ENCODE data around the gene EXOSC1.
"Not testable (repeated sequence)": the region's sequence is repeated elsewhere in the genome, so short reads cannot be mapped to it uniquely, and the experiment has no call there.

Gene EXOSC1, protein sequence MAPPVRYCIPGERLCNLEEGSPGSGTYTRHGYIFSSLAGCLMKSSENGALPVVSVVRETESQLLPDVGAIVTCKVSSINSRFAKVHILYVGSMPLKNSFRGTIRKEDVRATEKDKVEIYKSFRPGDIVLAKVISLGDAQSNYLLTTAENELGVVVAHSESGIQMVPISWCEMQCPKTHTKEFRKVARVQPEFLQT

DNA sequence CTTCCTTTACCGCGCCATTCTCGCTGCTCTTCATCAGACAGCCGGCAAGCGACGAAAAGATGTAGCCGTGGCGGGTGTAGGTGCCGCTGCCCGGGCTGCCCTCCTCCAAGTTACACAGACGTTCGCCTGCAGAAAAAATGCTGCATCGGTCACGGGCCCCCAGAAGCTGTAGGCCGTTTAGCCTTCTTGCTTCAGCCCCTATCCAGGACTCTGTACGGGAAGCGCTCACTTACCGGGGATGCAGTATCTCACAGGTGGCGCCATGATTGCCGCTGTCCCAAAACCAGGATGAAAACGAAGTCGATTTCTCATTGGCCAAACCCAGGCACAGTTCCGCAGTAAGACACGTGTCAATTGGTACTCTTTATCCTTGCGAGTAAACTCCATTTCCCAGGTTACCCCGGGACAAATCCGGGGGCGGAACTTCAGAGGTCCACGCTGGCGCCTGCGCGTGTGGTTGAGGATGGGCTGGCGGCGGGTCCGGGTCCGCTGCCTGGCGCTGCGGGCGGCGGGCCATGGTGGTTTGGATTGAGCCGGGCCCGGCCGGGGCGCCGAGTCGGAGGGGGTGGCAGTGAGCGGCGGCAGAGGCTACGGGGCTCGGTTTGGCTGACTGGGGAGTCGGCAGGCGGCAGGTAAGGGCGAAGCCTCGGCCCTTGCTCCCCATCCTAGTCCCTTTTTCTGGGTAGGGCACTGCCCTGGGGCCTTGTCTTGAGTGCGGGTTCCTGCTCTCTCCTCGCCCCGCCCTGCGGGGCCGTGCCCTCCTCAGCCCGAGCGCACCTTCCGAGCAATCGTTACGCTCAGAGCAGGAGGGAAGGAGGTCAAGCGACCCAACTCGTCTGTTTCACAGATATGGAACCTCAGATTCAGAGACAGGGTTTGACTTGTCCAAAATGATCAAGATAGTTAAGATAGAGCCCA is at the start of gene EXOSC1, which contains the start of gene ZDHHC16:
Gene EXOSC1, minus strand, starts transcription at position 285 of the 918 bp plus-strand sequence. Its CDS starts 21 bp downstream, at position 264.
Gene ZDHHC16, plus strand, starts transcription at position 454 of the 918 bp plus-strand sequence. CDS start 5,501 bp downstream, outside the sequence.
- FAIRE-seq: peak; percentile 83

DNA sequence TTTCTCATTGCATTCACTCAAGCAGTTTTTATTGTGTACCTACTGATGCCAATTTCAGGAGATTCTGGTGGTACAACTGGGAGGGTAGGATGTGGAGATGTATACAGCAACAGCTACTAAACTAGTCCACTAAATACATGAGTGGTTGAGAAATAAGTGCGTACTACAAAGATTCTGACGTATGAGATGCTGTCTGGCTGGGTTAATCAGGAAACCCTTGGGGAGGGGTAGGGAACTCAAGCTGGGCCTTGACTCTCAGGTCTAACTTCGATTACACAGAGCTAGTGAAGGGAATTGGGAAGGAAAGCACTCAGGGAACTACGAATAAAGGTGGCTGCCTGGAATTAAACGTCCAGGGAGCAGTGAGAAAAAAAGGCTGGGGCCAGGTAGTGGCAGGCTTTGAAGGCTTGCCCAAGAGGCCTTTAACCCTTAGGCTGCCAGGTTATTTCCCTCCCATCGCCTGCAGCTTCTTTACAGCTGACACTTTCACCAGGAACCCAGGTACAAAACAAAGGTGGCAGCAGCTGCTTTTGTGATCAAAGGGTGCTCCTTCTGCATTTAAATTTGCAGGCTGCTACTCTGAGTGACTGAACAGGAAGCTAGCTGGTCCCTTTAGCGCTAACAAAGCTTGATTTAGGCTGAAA is 49.2 kb upstream of the EXOSC1 start:
- FAIRE-seq: no peak

DNA sequence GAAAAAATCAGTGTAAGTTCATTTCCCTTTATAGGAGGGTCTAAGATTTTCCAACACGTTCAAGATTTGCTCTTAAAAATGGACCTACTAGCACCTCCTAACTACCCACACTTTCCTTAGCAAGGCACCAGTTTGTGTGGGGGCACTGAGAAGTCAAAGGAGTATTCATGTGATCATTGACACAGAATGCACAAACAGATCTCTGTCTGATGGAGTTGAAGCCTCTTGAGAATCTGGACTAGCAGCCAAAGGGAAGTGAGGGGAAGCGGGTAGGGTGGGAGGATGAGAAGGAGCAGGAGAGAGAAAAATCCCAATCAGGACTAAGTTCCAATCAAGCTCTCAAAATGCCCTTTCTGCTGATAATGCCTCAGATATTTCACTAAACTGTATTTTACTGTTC is 48.3 kb upstream of the EXOSC1 start:
- no peak for FAIRE-seq

DNA sequence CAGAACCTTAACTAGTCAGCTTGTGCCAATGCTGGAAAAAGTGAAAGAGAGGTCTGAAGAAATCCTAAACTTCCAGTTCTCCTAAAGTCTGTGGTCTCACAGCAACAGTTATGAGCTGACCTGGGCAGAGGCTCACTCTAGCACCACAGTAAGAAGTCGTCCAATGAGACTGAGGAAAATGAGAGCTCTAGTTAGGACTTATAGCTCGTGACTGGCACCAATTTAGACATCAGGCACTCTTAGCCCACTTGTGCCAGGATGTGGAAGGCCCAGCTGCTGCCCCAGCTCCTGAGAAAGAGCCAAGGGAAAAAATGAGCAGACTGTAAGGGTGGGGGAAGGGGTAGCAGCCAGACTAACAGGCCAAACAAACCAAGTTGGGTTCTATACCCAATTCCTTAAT is 44.8 kb upstream of the EXOSC1 start:
- no peak for FAIRE-seq

DNA sequence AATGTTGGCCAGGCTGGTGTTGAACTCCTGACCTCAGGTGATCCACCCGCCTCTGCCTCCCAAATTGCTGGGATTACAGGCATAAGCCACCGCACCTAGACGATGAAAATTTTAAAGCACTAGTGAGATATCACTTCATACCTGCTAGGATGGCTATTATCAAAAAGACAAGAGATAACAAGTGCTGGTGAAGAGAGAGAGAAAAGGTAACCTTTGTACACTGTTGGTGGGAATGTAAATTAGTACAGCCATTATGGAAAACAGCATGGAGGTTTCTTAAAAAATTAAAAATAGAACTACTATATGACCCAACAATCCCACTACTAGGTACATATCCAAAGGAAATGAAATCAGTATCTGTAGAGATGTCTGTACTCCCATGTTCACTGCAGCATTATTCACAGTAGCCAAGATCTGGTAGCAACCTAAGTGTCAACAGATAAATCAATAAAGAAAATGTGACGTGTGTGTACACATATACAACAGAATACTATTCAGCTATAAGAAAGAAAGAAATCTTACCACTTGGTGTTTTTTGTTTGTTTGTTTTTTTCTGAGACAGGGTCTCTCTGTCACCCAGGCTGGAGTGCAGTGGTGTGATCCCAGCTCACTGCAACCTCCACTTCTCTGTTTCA is 40.0 kb upstream of the EXOSC1 start:
- FAIRE-seq: no peak

DNA sequence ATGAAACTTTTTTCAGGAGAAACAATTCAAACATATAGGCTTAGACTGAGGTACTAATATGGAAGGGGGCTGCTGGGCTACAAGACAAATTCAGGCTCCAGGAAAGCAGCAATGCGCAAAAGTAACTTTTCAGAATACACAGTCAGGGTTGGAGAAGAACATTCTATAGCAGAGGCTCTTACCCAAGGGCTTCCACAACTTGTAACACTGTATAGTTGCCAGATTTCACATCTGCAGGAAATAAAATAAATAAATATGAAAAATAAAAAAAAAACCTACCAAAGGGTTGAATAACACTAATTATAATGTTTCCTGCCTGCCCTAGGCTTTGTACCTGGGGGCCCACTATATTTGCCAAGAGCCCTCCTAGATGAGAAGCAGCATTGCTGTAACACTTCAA is 38.1 kb upstream of the EXOSC1 start:
- FAIRE-seq: no peak

DNA sequence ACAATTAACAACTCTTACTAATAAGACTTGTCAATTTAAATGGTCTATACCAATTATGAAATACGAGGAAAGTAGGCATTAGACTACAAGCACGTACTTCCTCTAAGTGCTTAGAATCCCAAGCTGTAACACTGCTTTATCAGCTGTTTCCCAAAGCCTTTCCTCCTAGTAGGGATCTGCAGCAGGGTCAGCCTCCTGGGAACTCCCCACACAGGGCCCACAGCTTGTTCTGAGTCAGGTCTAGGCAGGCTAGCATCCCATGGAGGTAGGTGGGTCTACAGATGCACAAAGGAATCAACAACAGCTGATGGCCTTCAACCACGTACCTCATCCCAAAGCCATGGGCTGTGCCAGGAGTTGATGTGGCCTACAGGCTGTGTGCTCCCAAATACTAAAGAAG is 37.7 kb upstream of the EXOSC1 start:
- no peak for FAIRE-seq

DNA sequence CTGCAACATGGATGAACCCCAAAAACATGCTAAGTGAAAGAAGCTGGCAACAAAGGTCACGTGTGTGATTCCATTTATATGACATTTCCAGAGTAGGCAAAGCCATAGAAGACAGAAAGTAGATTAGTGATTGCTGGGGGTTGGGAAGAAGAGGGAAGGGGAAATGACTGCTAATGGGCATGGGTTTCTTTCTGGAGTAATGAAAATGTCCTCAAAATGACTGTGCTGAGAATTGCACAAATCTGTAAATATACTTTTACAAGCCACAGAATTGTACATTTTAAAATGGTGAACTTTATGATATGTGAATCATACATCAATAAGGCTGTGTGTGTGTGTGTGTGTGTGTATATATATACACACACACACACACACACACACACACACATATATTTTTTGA is 36.6 kb upstream of the EXOSC1 start:
- no peak for FAIRE-seq

DNA sequence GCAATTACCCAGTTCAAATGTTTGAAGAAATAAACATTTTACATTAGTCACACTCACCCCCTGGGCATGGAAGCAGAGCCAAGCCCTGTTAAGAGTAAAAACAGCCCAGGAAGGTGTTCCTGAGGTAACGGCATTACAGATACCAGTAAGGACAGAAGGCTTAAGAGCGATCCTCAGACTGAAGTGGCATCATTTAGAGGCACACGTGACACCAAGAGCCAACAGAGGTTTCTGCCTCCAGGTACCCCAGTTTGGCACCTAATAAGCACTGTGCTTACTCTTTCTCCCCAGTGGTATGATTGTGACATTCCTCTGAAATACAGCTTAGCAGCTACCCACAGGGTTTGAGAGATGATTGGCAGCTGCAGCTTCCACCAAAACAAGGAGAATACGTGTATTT is 35.3 kb upstream of the EXOSC1 start:
- FAIRE-seq: no peak

DNA sequence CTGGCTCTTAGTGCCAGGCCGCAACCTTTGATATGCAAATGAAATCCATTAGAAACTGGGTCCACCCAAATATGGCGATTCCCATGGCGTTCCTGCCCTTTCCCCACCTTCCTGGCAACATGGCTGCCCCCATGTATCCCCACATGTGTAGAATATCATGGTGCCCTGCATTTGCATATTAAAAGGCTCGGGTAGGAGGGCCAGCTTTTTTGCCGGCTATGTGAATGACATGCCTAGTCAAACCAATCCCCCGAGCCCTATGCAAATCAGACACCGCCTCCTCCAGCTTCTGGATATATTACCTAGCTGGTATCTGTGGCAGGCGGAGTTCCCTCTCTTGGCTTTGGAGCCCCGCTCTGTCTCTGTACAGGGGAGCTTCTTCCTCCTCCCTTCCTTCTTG is 34.1 kb upstream of the EXOSC1 start:
- no peak for FAIRE-seq

DNA sequence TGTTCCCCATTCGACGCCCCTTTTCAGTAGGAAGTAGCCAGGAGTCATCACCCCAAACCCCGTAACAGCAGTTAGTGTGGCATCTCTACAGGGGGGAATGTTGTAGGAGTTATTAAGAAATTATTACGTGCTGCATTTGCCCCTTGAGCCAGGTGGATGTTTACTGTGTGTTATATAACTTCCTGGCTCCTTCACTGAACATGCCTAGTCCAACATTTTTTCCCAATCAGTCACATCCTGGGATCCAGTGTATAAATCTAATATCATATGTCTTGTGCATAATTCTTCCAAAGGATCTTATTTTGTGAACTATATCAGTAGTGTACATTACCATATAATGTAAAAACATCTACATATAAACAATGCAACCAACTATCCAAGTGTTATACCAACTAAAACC is 33.6 kb upstream of the EXOSC1 start:
- FAIRE-seq: not testable (repeated sequence)

DNA sequence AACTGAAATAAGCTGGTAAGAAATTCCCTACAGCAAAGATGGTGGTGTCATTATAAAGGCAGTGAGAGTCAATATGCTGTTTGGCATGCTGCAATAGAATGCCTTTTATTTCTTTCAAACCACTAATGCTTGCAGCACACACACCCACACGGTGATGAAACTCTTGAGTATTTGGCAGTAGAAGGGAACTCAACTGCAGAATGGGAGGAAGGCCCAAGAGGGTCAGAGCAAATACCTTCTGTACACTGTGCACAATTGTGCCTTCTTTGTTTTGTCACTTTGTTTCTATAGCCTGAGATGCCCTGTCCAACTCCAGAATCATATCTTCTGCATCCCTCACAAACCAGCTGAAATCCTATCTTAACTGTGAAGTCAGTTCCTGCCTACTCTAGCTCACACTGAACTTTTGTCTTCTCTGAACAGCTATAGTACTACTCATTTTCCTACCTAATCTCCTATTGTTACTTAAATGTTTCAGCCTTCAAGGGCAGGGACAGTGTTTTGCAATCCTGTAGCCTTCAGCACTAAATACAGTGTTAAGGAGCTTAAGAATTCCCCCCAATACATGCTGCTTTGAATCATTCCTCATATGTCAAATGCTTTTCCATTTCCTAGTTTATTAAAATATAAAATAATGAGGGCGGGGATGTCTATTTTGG is 30.3 kb upstream of the EXOSC1 start:
- FAIRE-seq: no peak

DNA sequence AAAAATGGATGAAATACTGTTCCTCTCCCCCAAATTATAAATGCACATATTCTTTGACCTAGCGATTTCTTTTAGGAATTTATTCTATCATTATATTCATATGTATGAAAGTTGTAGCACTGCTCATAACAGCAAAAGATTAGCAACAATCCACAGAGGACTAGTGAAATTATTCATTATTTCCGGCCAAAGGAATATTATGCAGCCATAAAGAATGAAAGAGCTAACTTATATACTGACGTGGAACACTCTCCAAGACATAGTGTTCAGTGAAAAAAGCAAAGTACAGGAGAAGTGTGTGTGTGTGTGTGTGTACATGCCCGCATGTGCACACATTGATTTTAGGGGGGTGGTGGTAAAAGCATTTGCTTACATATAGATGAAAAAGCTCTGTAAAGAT is 29.1 kb upstream of the EXOSC1 start:
- no peak for FAIRE-seq

DNA sequence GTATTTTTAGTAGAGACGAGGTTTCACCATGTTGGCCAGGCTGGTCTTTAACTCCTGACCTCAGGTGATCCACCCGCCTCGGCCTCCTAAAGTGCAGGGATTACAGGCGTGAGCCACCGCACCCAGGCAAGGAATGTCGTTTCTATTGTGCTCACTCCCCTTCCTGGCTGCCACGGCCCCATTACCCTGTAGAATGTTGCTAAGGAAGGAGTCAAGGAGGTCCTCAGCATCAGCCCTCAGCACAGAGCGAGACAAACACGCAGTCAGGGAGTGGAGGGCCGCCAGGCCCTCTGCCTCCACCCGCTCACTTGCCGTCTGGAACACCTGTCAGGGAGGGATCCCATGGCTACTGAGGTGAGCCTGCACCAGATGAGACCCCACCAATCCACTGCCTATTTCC is 23.0 kb upstream of the EXOSC1 start:
- FAIRE-seq: not testable (repeated sequence)

DNA sequence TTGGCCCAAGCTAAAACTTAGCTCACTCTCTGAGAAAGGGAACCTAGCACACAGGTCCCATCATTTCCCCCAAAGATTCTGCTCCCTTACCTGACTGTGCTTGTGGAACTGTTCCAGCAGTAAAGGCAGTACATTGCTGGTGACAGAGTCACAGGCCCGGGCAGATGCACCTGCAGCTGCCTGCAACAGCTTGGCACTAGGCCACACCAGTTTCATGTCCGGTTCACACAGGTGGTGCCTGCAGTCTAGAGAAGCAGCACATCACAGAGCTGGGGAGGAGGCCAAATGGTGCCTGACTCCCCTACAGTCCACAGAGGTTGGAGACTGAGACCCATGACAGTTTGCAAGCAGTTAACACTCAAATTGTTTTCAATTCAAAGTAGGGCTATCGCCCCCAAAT is 22.4 kb upstream of the EXOSC1 start:
- FAIRE-seq: no peak

DNA sequence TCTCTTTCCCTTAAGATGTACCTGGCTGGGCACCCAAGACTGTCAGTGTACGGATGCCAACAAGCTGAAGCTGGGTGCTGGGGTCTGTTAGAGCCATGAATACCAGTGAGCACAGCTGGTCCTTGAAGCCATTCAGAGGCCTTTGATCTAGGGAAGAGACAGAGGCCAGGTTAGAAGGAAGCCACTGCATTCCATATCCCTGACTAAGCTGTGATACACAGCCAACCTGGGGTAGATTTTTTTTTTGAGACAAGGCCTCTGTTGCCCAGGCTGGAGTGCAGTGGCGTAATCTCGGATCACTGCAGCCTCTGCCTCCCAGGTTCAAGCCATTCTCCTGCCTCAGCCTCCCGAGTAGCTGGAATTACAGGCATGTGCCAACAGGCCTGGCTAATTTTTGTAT is 20.9 kb upstream of the EXOSC1 start:
- FAIRE-seq: no peak

DNA sequence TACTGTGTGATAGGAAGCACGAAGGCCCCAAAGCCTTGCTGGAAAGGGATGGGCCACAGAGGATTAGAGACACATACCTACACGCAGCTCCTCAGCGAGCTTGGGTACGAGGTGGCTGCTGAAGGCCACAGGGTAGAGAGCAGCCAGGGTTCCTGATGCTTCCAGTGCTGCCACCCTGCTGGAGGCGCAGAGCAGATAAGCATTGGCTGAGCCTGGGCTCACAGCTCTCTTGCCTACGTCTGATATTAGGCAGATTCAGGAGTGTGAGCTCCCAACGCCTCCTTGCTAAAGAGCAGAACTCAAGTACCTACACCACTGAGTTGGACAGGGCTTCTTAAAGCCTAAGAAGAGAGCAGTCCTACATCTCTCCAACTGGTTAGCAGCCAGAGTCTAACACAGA is 20.2 kb upstream of the EXOSC1 start:
- no peak for FAIRE-seq

DNA sequence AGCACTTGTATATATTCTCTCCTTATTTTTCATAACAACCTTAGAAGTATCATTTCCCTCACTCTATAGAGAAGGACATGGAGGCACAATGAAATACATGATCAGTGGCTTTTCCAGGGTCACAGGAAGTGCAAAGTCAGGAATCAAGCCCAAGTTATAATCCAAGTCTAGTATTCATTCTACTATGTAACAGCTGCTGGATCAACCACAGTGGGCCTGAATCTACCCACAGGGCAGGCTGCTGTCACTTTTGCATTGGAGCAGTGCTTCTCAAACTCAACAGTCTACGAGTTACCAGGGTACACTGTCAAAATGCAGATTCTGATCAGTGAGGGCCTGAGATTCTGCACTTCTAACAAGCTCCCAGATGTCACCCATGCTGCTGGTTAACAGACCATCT is 18.4 kb upstream of the EXOSC1 start:
- no peak for FAIRE-seq

DNA sequence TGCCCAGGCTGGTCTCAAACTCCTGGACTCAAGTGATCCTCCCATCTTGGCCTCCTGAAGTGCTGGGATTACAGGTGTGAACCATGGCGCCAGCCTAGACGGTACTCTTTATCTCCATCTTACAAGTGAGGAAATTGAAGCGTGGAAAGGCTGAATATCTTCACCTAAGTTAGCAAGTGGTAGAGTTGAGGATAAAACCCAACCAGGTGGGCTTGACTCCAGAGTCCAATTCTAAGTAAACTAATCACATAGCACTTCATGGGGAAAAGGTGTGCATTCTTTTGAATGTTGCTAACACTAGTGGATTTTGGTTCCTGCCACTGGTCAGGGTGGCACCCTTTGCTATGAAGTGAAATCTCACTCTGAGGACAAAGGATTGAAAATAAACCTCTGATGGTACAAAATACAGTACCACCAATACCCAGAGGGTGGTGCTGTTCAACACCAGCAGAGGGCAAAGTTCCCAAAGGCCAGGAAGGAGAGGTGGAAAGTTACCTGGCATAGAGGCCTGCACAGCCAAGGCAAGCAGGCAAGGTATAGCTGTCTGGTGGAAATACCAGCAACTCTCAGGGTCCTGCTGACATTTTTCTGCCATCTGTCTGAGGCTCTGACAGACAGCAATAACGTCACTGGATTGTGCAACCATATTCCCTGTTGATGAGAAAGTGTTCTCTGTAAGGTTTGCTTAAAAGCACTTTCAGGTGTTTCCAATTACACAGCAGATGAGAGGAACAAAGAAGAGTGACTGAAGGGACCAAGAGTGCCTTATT is 17.7 kb upstream of the EXOSC1 start:
- no peak for FAIRE-seq

DNA sequence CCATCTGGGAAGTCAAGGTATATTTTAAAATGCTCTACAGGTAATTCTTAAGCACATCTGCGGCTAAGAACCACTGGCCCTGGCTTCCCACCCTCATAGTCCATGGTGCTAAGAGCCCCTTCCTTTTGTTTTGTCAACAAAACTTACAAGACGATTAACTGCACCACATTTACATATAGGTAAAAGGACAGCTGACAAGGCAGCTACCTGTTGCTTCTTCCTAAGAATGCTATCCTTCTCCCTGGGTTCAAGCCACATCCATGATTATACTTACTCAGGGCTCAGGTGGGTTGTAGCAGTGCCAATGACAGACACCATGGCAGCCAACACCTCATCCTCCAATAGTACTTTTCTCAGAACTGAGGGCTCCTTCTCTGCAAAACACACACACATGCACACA is 16.5 kb upstream of the EXOSC1 start:
- no peak for FAIRE-seq

DNA sequence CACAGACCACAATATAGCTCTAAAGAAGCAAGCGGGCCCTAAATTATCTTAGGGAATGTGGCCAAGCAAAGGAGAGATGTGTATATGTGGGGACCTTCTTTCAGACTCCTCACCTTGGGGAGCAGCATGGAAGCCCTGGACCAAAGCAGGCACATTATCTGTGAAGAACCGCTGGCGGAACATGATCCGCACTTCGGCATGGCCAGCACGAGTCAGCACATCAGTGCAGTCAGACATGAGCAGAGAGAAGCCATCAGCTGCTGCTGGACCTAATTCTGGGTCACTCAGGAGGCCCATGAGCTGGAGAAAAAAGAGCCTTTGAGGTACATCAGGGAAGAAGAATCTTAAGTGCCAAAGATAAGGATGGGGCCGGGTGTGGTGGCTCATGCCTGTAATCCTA is 14.1 kb upstream of the EXOSC1 start:
- no peak for FAIRE-seq

DNA sequence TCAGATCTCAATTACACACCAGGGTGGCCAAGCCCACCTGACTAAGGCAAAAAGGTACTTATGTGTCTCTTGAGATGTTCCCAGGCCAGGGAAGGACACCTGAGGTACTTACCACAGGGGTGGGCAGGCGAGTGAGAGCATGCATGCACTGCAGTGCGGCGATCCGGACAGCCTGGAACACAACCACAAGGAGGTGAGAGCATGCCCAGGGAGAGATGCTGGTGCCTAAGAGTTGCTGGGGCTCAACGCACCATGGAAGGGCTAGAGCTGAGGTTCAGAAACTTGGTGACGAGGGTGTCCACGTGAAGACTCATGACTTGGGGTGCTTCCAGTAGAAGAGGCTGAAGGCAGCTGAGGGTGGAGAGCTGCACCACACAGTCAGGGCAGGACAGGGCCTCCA is 13.3 kb upstream of the EXOSC1 start:
- no peak for FAIRE-seq

Measured in endometrium (tissue), 2 donors.